Measurements from ENCODE around the gene PRKD1. TPM values are rescaled to one million over a fixed set of nuclear protein-coding genes. Genes with fewer than 3 reads are reported as not detected.

PRKD1 gene
- total RNA-seq: 5.4 and 10.4 TPM in 2 replicates

DNA sequence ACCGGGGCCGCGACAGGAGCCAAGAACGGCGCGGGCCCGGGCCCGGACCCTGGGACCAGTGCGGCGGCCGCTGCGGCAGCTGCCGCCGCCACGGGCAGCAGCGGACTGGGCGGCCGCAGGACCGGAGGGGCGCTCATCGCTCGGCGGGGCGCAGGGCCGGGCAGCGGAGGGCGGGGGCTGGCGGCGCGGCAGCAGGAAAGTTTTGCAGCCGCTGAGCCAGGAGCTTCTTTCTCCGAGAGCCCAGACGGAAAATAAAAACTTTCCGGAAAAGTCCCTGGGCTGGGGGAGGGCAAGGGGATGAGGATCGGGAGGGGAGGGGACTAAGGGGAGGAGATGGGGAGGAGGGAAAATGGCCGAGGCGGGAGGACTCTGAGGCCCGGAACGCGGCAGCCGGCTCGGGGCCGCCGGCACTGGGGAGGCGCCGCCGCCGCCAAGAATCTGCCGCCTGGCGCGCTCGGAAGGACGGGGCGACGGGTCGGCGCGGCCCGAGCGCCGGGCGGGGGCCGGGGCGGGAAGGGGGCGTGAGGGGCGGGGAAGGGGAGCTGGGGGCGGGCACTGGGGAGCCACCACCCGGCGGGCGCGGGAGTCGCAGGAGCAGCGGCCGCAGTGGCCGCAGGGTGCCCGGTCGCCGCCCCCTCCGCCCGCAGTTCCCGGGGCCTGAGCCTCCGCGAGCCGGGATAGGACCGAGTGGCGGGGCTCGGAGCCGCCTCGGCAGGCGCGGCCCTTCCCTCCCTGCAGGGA, at the start of gene PRKD1:
Gene PRKD1, minus strand, starts transcription at position 472 of the 741 bp plus-strand sequence.

